Stimulated activated CD4-positive, alpha-beta T cell treated with anti-CD3 and anti-CD28 coated beads, Interleukin-12 subunit alpha, Interleukin-12 subunit beta, amount 100 ng/mL, for 4 hours (primary cell): ENCODE results near the gene SUPT20HL1.
A peak's percentile ranks its signal among the peaks of the same experiment; 100 is the strongest.
"Not testable (repeated sequence)": the region's sequence is repeated elsewhere in the genome, so short reads cannot be mapped to it uniquely, and the experiment has no call there.

Experiments
- DNase-seq: peaks from one replicate; pipeline ENCODE4 v3.0.0-alpha.2; 2020

Gene SUPT20HL1

GRCh38 chrX:24364326-24364725, 3.9 kb downstream of the SUPT20HL1 start:
- no peak for DNase-seq

- no peak for DNase-seq
These were observed 4.6 kb downstream of the SUPT20HL1 start for GRCh38 chrX:24364851-24365538.

GRCh38 chrX:24366762-24367400, 6.4 kb downstream of the SUPT20HL1 start:
- DNase-seq, result not testable (repeated sequence)

GRCh38 chrX:24369816-24370215, 9.4 kb downstream of the SUPT20HL1 start:
- no peak for DNase-seq

- DNase-seq, result peak; percentile 27
These were observed 11.0 kb downstream of the SUPT20HL1 start for GRCh38 chrX:24371391-24371972.

- DNase-seq, result no peak
These were observed 11.8 kb downstream of the SUPT20HL1 start for GRCh38 chrX:24372021-24372763.

GRCh38 chrX:24375600-24376131, 15.2 kb downstream of the SUPT20HL1 start:
- DNase-seq, result no peak

GRCh38 chrX:24376403-24376802, 16.0 kb downstream of the SUPT20HL1 start:
- DNase-seq, result no peak

- DNase-seq, result no peak
These were observed 16.8 kb downstream of the SUPT20HL1 start for GRCh38 chrX:24377195-24377594.

- DNase-seq, result no peak
These were observed 17.6 kb downstream of the SUPT20HL1 start for GRCh38 chrX:24377911-24378468.

GRCh38 chrX:24378706-24379105, 18.3 kb downstream of the SUPT20HL1 start:
- no peak for DNase-seq

- DNase-seq, result no peak
These were observed 20.1 kb downstream of the SUPT20HL1 start for GRCh38 chrX:24380262-24381187.

- not testable (repeated sequence) for DNase-seq
These were observed 21.9 kb downstream of the SUPT20HL1 start for GRCh38 chrX:24382315-24382714.

GRCh38 chrX:24387724-24388123, 27.3 kb downstream of the SUPT20HL1 start:
- DNase-seq, result no peak

- no peak for DNase-seq
These were observed 30.9 kb downstream of the SUPT20HL1 start for GRCh38 chrX:24391389-24391788.

- no peak for DNase-seq
These were observed 31.4 kb downstream of the SUPT20HL1 start for GRCh38 chrX:24391843-24392242.

GRCh38 chrX:24392709-24393108, 32.3 kb downstream of the SUPT20HL1 start:
- DNase-seq, result no peak

- DNase-seq, result no peak
These were observed 35.3 kb downstream of the SUPT20HL1 start for GRCh38 chrX:24395775-24396174.

GRCh38 chrX:24396236-24396930, 35.9 kb downstream of the SUPT20HL1 start:
- no peak for DNase-seq

- no peak for DNase-seq
These were observed 36.5 kb downstream of the SUPT20HL1 start for GRCh38 chrX:24396931-24397279.

GRCh38 chrX:24398766-24399165, 38.3 kb downstream of the SUPT20HL1 start:
- no peak for DNase-seq
